ENCODE results near the gene KIAA0513.
"Not testable (repeated sequence)": the region's sequence is repeated elsewhere in the genome, so short reads cannot be mapped to it uniquely, and the experiment has no call there.

The KIAA0513 gene

DNA sequence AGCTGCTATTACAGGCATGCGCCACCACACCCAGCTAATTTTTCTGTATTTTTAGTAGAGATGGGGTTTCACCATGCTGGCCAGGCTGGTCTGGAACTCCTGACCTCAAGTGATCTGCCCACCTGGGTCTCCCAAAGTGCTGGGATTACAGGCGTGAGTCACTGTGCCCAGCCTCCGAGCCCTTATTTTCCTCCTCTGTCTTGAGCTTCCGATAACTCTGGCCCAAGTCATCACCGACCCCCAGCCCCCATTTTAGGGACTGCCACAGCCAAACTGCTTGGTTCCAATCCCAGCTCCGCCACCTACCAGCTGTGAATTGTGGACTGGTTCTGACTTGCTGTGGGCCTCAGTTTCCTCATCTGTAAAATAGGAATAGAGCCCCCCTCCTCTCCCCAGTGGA lies 95.8 kb downstream of the KIAA0513 start:
- FAIRE-seq: not testable (repeated sequence)

DNA sequence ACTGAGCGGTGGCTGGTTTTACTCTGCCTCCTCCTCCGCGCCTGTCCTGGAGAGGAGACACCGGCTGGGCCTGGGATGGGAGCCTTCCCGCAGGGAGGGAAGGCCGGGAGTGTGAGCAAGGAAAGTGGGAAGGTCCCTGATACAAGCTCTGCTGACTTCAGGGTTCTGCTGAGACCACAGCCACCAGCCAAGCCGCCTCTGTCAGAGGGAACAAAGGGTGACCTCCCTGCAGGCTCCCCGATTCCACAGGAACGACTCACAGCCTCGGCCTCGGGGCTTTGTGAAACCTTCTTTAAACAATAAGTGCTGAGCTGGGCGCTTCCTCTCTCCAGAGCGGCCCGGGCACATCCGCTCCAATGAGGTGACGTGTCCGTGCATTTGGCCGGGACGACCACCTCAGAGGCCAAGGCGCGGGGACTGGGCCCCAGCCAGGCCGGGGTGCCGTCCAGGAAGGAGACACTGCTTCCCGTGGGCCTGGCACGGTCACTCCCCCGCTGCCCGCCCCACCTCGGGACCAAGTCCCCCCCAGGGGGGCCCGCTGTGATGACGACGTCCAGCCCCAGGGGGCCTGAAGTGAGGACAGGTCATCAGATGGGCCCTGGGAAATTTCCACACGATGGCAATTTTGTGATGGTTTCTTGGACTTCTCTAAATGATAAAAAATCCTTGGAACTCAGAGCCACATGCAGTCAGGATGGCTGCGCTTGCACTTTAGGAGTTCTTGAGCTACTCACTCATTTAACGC lies 96.5 kb downstream of the KIAA0513 start:
- FAIRE-seq: no peak

- no peak for FAIRE-seq
Observed at GRCh38 chr16:85124636-85125346, 97.2 kb downstream of the KIAA0513 start.

GRCh38 chr16:85125570-85126393 lies 98.2 kb downstream of the KIAA0513 start:
- FAIRE-seq: no peak

DNA sequence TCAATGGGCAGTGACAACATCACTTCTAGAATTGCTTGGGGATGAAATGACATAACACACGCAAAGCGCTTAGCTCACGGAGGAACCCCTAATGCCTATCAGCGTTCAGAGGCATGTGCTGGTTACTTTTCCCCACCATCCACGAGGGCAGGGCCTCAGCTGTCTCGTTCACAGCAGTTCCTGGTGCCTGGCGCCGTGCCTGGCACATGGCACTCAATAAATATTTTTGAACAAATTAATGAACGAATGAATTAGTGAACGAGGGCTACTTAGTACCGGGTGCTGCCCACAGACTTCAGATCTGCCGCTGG lies 98.8 kb downstream of the KIAA0513 start:
- FAIRE-seq: no peak

DNA sequence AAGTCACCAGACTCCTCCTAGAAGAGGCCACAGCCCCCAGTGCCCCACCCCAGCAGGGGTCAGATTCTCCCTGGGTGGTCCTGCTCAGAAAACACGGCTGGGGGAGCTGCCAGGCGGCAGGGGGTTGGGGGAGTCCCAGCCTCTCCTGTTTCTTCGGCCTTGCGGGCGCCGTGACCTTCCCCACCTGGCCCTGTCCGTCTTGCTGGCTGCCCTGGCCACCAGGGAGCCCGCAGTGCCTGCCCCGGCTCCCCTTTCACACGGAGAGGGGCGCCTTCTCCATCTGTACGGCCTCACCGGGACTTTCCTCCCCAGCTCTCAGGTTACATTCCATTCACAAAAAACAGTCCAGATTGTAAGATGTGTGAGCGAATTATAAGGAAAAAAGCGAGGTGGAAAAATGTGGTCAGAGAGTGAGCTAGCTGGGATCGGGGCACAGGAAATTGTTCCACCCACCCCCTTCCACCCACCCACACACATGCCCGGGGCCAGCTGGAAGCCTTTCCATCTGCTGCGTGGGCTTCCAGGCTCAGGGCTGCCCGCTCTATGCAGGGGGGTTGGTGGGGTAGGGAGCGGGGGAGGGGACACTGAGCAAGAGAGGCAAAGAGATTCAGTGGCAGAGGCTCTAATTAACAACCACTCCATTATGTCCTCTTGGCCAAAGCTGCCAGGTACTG lies 99.2 kb downstream of the KIAA0513 start:
- no peak for FAIRE-seq

DNA sequence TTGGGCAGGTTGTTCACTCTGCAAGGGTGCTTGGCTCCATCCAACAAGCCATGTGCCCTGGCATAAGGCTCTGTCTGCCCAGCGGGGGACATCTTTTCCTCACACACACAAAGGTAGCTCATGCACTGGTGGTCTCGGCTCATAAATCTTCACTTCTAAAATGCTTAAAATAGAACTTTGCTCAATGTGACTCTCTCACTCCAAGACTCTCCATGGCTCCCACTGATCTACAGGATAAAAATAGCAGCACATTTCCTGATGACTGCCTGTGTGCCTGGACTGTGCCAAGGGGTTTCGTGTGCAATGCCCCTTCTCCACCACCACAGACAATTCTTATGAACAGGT lies 99.8 kb downstream of the KIAA0513 start:
- no peak for FAIRE-seq

- FAIRE-seq: no peak
Observed at GRCh38 chr16:85128079-85128837, 100.7 kb downstream of the KIAA0513 start.

DNA sequence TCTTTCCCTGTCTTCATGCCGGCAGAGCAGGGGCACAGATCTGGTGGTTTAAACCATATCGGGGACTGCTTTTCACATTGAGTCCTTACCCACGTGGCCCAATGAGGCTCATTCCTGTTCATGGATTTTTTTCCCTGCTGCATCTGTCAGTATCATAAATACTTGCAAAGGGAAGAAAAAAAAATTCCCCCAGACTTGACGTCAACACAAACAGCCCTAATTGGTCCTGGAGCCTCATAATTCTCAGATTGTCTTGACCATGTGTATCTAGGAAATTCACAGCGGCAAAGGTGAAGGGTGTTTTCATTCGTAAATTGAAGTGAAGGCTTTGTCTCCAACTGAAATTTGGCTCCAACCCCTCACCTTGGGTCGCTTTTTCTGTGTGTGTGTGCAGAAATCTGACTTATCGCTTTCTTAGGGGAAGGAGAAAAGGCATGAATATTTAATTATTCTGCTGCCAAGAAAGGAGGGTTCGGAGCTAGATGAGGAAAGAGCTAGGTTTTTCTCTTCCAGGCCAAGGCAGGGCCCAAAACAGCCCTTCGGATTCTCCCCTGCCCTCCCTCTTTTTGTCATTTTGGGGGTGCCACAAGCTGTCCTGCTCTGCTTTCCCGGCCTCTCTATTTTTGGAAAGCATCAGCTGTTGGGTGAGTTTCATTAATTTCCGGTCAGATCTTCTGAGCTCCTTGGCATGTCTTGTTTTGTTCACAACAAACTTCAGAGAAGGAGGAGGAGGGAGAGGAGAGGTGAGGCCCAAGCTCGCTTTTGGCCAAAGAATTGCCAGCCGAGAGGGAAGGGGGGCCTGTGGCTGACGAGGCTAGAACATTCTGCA lies 102.5 kb downstream of the KIAA0513 start:
- no peak for FAIRE-seq

GRCh38 chr16:85130705-85131028 lies 103.1 kb downstream of the KIAA0513 start:
- no peak for FAIRE-seq

DNA sequence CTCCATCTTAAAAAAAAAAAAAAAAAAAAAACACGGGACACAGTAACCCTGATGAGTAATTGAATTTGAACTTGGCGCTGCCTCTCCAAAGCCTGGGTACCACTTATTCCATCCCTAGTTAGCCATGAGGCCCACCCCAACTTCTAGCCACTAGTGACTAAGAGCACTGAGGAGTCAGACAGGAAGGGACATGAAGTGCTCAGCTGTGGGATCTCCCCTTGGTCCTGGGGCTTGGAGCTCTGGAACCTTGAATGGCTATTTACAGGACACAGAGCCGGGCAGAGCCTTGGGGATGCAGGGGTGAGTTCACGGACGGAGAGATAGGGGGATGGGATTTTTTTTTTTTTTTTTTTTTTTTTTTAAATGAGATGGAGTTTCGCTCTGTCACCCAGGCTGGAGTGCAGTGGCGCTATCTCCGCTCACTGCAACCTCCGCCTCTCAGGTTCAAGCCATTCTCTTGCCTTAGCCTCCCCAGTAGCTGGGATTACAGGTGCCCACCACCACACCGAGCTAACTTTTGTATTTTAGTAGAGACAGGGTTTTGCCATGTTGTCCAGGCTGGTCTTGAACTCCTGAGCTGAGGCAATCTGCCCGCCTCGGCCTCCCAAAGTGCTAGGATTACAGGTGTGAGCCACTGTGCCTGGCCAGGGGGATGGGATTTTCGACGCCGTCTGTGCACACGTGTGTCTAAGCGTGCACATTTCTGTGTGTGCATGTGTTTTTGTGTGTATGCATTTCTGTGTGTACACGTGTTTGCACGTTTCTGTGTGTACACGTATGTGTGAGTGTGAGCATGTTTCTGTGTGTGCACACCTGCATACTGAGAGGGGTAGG lies 105.1 kb downstream of the KIAA0513 start:
- no peak for FAIRE-seq

DNA sequence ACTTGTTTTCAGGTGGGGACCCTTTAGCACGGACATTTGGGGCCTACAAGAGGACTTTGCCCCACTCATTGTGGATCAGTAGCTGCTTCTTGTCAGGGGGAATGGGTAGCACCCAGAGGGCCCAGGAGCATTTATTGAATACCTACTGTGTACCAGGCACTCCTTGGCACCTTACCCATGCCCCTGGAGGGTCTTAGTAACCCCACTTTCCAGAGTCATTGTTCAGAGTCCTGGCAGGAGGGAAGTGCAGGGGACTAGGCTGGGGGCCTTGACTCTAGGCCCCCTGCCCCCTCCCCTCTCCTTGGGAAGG lies 105.7 kb downstream of the KIAA0513 start:
- no peak for FAIRE-seq

- FAIRE-seq: no peak
Observed at GRCh38 chr16:85134076-85134788, 106.6 kb downstream of the KIAA0513 start.

DNA sequence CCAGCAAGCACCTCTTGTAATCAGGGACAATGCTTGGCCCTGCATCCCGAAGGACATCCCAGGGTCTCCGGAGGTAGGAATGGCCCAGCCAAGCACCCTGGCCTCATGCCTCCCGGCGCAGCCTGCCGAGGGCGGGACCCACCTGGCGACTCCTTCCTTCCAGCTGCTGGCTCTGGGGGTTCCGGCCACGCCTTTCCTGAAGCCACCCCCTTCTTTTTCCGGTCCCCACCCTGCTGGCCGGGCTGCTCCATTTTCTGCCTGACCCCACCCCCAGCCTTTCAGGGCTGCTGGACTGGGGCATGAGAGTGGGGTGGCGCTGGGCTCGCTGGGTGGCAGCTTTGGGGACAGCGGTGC lies 107.2 kb downstream of the KIAA0513 start:
- FAIRE-seq: no peak

- no peak for FAIRE-seq
Observed at GRCh38 chr16:85136213-85136701, 108.7 kb downstream of the KIAA0513 start.

DNA sequence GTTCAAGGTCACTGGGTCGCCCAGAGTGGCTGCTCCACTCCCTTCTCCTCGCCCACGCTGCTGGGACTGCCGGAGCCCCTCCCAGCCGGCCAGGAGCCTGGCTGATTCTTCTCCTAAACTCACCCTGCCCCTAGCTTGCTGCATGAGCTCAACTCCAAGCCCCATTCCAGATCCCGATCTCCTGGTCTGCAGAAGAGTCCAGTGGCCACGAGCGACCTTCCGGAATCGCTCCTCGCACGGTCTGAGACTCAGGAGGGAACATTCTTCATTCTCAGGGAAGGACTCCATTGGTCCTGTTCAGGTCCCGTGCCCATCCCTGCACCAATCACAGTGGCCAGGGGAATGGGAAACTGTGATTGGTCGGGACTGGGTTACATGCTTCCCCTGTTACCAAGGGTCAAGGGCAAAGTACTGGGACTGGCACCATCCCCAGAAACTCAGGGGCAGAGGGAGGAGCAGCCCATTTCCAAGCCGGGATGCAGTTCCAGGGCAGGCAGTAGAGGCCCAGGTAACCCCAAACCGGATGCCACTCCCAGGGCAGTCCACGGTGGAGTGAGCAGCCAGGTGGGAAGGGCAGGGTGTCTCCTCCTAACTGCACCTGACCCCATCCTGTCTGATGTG lies 109.2 kb downstream of the KIAA0513 start:
- no peak for FAIRE-seq

- FAIRE-seq: no peak
Observed at GRCh38 chr16:85137323-85138072, 109.9 kb downstream of the KIAA0513 start.

- no peak for FAIRE-seq
Observed at GRCh38 chr16:85138073-85138824, 110.7 kb downstream of the KIAA0513 start.

Measured in islet of Langerhans (tissue), 1 donor.